Right forelimb (tissue), 1 donor: Measurements from ENCODE around the gene BCL2.

Experiments used
- DNase-seq: peaks from one replicate; pipeline ENCODE4 v3.0.0-alpha.2; 2018

Gene BCL2

GRCh38 chr18:63307551-63308200 lies 11.9 kb downstream of the BCL2 start:
- DNase-seq: no peak

- DNase-seq: no peak
These were observed 12.6 kb downstream of the BCL2 start for GRCh38 chr18:63306819-63307550.

GRCh38 chr18:63306249-63306648 lies 13.3 kb downstream of the BCL2 start:
- DNase-seq: no peak

- no peak for DNase-seq
These were observed 16.0 kb downstream of the BCL2 start for GRCh38 chr18:63303547-63303946.

- no peak for DNase-seq
These were observed 16.7 kb downstream of the BCL2 start for GRCh38 chr18:63302636-63303405.

GRCh38 chr18:63302220-63302619 lies 17.3 kb downstream of the BCL2 start:
- DNase-seq: no peak

- no peak for DNase-seq
These were observed 18.1 kb downstream of the BCL2 start for GRCh38 chr18:63301434-63301833.

GRCh38 chr18:63299837-63300745 lies 19.5 kb downstream of the BCL2 start:
- DNase-seq: no peak

GRCh38 chr18:63298400-63299365 lies 20.9 kb downstream of the BCL2 start:
- DNase-seq: no peak

- no peak for DNase-seq
These were observed 21.7 kb downstream of the BCL2 start for GRCh38 chr18:63297687-63298399.

- DNase-seq: no peak
These were observed 25.6 kb downstream of the BCL2 start for GRCh38 chr18:63293935-63294334.

- DNase-seq: no peak
These were observed 26.5 kb downstream of the BCL2 start for GRCh38 chr18:63292831-63293683.

- DNase-seq: no peak
These were observed 28.3 kb downstream of the BCL2 start for GRCh38 chr18:63291278-63291677.

GRCh38 chr18:63290821-63291200 lies 28.8 kb downstream of the BCL2 start:
- no peak for DNase-seq

GRCh38 chr18:63290166-63290820 lies 29.3 kb downstream of the BCL2 start:
- no peak for DNase-seq

GRCh38 chr18:63288311-63288710 lies 31.3 kb downstream of the BCL2 start:
- DNase-seq: no peak

- no peak for DNase-seq
These were observed 31.8 kb downstream of the BCL2 start for GRCh38 chr18:63287691-63288220.

- DNase-seq: no peak
These were observed 32.6 kb downstream of the BCL2 start for GRCh38 chr18:63286926-63287325.
